DND-41 (cell line): ENCODE measurements around the gene INO80D.
"Not testable (repeated sequence)": the region's sequence is repeated elsewhere in the genome, so short reads cannot be mapped to it uniquely, and the experiment has no call there.

Experiments used
- ATAC-seq: fragments of 200-7000 bp; cut with Tn5 transposase; 3 replicates; pipeline ENCODE4 v1.9.1; 2021; ENCODE audit warnings: low read depth; ENCODE audit not compliant: insufficient read depth
- DNase-seq: peaks from one replicate; pipeline ENCODE4 v3.0.0-alpha.2; 2020
- H2AFZ ChIP-seq: 2 replicates; pipeline ENCODE4 v1.6.0; 2012; ENCODE audit warnings: low read depth, low read length
- H3K27ac ChIP-seq: 2 replicates; pipeline ENCODE4 v1.5.1; 2012; ENCODE audit warnings: low read length, inconsistent platforms
- H3K27me3 ChIP-seq: fragments of 200-600 bp; sonication (generic); 2 replicates; pipeline ENCODE4 v1.6.0; 2012; ENCODE audit warnings: low read length, mild to moderate bottlenecking, inconsistent platforms; ENCODE audit not compliant: insufficient read depth, poor library complexity
- H3K36me3 ChIP-seq: 2 replicates; pipeline ENCODE4 v1.5.1; 2012; ENCODE audit warnings: low read length, inconsistent platforms; ENCODE audit not compliant: insufficient read depth
- H3K4me1 ChIP-seq: 2 replicates; pipeline ENCODE4 v1.5.1; 2012; ENCODE audit warnings: mild to moderate bottlenecking, low read length; ENCODE audit not compliant: insufficient read depth
- H3K4me2 ChIP-seq: 2 replicates; pipeline ENCODE4 v1.6.0; 2012; ENCODE audit warnings: mild to moderate bottlenecking, moderate library complexity, low read length, inconsistent platforms; ENCODE audit not compliant: insufficient read depth
- H3K4me3 ChIP-seq, 2 experiments: fragments of 200-600 bp in 1 of 2; shearing (Covaris generic) in 1 of 2; 2 replicates each; pipeline ENCODE4 v1.5.1; 2012 to 2016; ENCODE audit warnings: inconsistent platforms in 2 of 2, low read length in 2 of 2, mild to moderate bottlenecking in 2 of 2, low read depth in 1 of 2, moderate library complexity in 1 of 2
- H3K79me2 ChIP-seq: 2 replicates; pipeline ENCODE4 v1.6.0; 2012; ENCODE audit warnings: low read length, inconsistent platforms; ENCODE audit not compliant: insufficient read depth
- H3K9ac ChIP-seq: 2 replicates; pipeline ENCODE4 v1.6.0; 2012; ENCODE audit warnings: low read depth, mild to moderate bottlenecking, inconsistent platforms, low read length, moderate library complexity
- H3K9me3 ChIP-seq: 2 replicates; pipeline ENCODE4 v1.5.1; 2012; ENCODE audit warnings: low read length, moderate library complexity, mild to moderate bottlenecking, inconsistent platforms; ENCODE audit not compliant: insufficient read depth, severe bottlenecking
- H4K20me1 ChIP-seq: 2 replicates; pipeline ENCODE4 v1.6.0; 2012; ENCODE audit warnings: low read length; ENCODE audit not compliant: insufficient read depth
- CTCF ChIP-seq: IDR thresholded peaks from 2 replicates; pipeline ENCODE4 v1.5.1; 2012; ENCODE audit warnings: borderline replicate concordance, low read length, moderate library complexity, mild to moderate bottlenecking; ENCODE audit not compliant: poor library complexity, severe bottlenecking; ENCODE audit errors: extremely low read depth
- EZH2 ChIP-seq: IDR thresholded peaks from 3 replicates; pipeline ENCODE4 v1.6.1; 2012; ENCODE audit warnings: borderline replicate concordance, low read depth, mild to moderate bottlenecking, moderate library complexity, low read length, inconsistent platforms; ENCODE audit not compliant: severe bottlenecking

Gene INO80D

GRCh38 chr2:205989271-205990071 is 96.5 kb downstream of the INO80D start:
- H3K4me2 ChIP-seq, result no peak overlapping the region

GRCh38 chr2:205988681-205989080 is 97.3 kb downstream of the INO80D start:
- H3K27me3 ChIP-seq, ATAC-seq, H3K9me3 ChIP-seq, H3K9ac ChIP-seq, H2AFZ ChIP-seq, H3K4me2 ChIP-seq, H3K4me3 ChIP-seq, H4K20me1 ChIP-seq, DNase-seq, H3K79me2 ChIP-seq, H3K4me1 ChIP-seq, H3K27ac ChIP-seq: not testable (repeated sequence)
- peaks cover 11% of the 10 kb centered on the region for H3K36me3 ChIP-seq

More at GRCh38 chr2:205989271-205990071, 96.5 kb downstream of the INO80D start:
- no peak for TF ChIP-seq EZH2
- no peak for TF ChIP-seq CTCF
- H3K27ac ChIP-seq, result no peak overlapping the region
- H2AFZ ChIP-seq, result no peak overlapping the region
- no peaks in the 10 kb centered on the region for H4K20me1 ChIP-seq
- H3K36me3 ChIP-seq, result peaks cover 11% of the 10 kb centered on the region
- no peak overlapping the region for H3K9ac ChIP-seq
- H3K27me3 ChIP-seq, result no peaks in the 10 kb centered on the region
- no peak overlapping the region for H3K4me3 ChIP-seq
- H3K79me2 ChIP-seq, result no peaks in the 10 kb centered on the region
- no peaks in the 10 kb centered on the region for H3K4me1 ChIP-seq
- no peaks in the 10 kb centered on the region for H3K9me3 ChIP-seq
- no peak for DNase-seq
- ATAC-seq, result no peak

GRCh38 chr2:205988274-205988673 is 97.7 kb downstream of the INO80D start:
- Histone ChIP-seq H3K4me3 (no peak overlapping the region), H3K79me2 (no peaks in the 10 kb centered on the region), H3K4me2 (no peak overlapping the region), H3K9me3 (no peaks in the 10 kb centered on the region), H3K27ac (no peak overlapping the region), H2AFZ (no peak overlapping the region), H3K27me3 (no peaks in the 10 kb centered on the region), H4K20me1 (no peaks in the 10 kb centered on the region), H3K36me3 (peaks cover 11% of the 10 kb centered on the region), H3K9ac (no peak overlapping the region), H3K4me1 (no peaks in the 10 kb centered on the region)
- DNase-seq (no peak), ATAC-seq (no peak)
- TF ChIP-seq CTCF (no peak), EZH2 (no peak)

GRCh38 chr2:205986334-205986733 is 99.6 kb downstream of the INO80D start:
- not testable (repeated sequence) for H3K27ac ChIP-seq, H3K4me1 ChIP-seq, H3K4me3 ChIP-seq, H3K79me2 ChIP-seq, H3K9ac ChIP-seq, H3K27me3 ChIP-seq, H3K4me2 ChIP-seq, H2AFZ ChIP-seq, DNase-seq, H3K36me3 ChIP-seq, ATAC-seq, H4K20me1 ChIP-seq, H3K9me3 ChIP-seq
